IPS-NIHi7 (cell line): ENCODE data around the gene ESF1.
"Not testable (repeated sequence)": the region's sequence is repeated elsewhere in the genome, so short reads cannot be mapped to it uniquely, and the experiment has no call there.

Source experiments
- DNase-seq: peaks from one replicate; pipeline ENCODE4 v3.0.0; 2012; ENCODE audit warnings: mixed read lengths; ENCODE audit errors: extremely low spot score

The ESF1 gene

GRCh38 chr20:13788167-13788834, 3.6 kb upstream of the ESF1 start:
- peak; percentile 57 for DNase-seq

- DNase-seq: no peak
Measured at GRCh38 chr20:13786143-13786828, 1.6 kb upstream of the ESF1 start.

GRCh38 chr20:13784271-13784892, 337 bp downstream of the ESF1 start:
- peak; percentile 28 for DNase-seq

- no peak for DNase-seq
Measured at GRCh38 chr20:13783528-13783927, 1.2 kb downstream of the ESF1 start.

GRCh38 chr20:13778827-13779226, 5.9 kb downstream of the ESF1 start:
- no peak for DNase-seq

GRCh38 chr20:13777171-13777601, 7.5 kb downstream of the ESF1 start:
- no peak for DNase-seq

GRCh38 chr20:13775867-13776266, 8.9 kb downstream of the ESF1 start:
- DNase-seq: no peak

- no peak for DNase-seq
Measured at GRCh38 chr20:13772529-13772928, 12.2 kb downstream of the ESF1 start.

- DNase-seq: peak; percentile 10
Measured at GRCh38 chr20:13771853-13772453, 12.8 kb downstream of the ESF1 start.

- no peak for DNase-seq
Measured at GRCh38 chr20:13770141-13770540, 14.6 kb downstream of the ESF1 start.

- no peak for DNase-seq
Measured at GRCh38 chr20:13765868-13766416, 18.8 kb downstream of the ESF1 start.

- DNase-seq: no peak
Measured at GRCh38 chr20:13765299-13765698, 19.4 kb downstream of the ESF1 start.

- not testable (repeated sequence) for DNase-seq
Measured at GRCh38 chr20:13760451-13760946, 24.2 kb downstream of the ESF1 start.

GRCh38 chr20:13758884-13759283, 25.8 kb downstream of the ESF1 start:
- DNase-seq: no peak

GRCh38 chr20:13756551-13756950, 28.2 kb downstream of the ESF1 start:
- no peak for DNase-seq

- no peak for DNase-seq
Measured at GRCh38 chr20:13755809-13756208, 28.9 kb downstream of the ESF1 start.

GRCh38 chr20:13753436-13754036, 31.2 kb downstream of the ESF1 start:
- no peak for DNase-seq

GRCh38 chr20:13749811-13750210, 34.9 kb downstream of the ESF1 start:
- no peak for DNase-seq

- no peak for DNase-seq
Measured at GRCh38 chr20:13745784-13746183, 38.9 kb downstream of the ESF1 start.

- DNase-seq: no peak
Measured at GRCh38 chr20:13744352-13744751, 40.4 kb downstream of the ESF1 start.

GRCh38 chr20:13741879-13742278, 42.8 kb downstream of the ESF1 start:
- DNase-seq: no peak
